PC-9 (cell line): ENCODE results near the gene HGF.

Experiments used
- CTCF ChIP-seq: fragments of 200-600 bp; sonication (generic); conservative IDR thresholded peaks from 2 replicates; pipeline ENCODE4 v1.6.1; 2017; ENCODE audit warnings: mixed run types, antibody characterized with exemption, mild to moderate bottlenecking, moderate library complexity
- EZH2 ChIP-seq: fragments of 200-600 bp; sonication (generic); IDR thresholded peaks from 2 replicates; pipeline ENCODE4 v1.8.0; 2017; ENCODE audit warnings: antibody characterized with exemption, low read depth

- TF ChIP-seq CTCF: no peak
- TF ChIP-seq EZH2: no peak
Observed at GRCh38 chr7:81736091-81736490, 33.8 kb downstream of the HGF start.
